DND-41 (cell line): ENCODE measurements around the gene ELAC2.

Experiments
- ATAC-seq: fragments of 200-7000 bp; cut with Tn5 transposase; 3 replicates; pipeline ENCODE4 v1.9.1; 2021; ENCODE audit warnings: low read depth; ENCODE audit not compliant: insufficient read depth
- DNase-seq: peaks from one replicate; pipeline ENCODE4 v3.0.0-alpha.2; 2020
- H2AFZ ChIP-seq: 2 replicates; pipeline ENCODE4 v1.6.0; 2012; ENCODE audit warnings: low read depth, low read length
- H3K27ac ChIP-seq: 2 replicates; pipeline ENCODE4 v1.5.1; 2012; ENCODE audit warnings: low read length, inconsistent platforms
- H3K27me3 ChIP-seq: fragments of 200-600 bp; sonication (generic); 2 replicates; pipeline ENCODE4 v1.6.0; 2012; ENCODE audit warnings: low read length, mild to moderate bottlenecking, inconsistent platforms; ENCODE audit not compliant: insufficient read depth, poor library complexity
- H3K36me3 ChIP-seq: 2 replicates; pipeline ENCODE4 v1.5.1; 2012; ENCODE audit warnings: low read length, inconsistent platforms; ENCODE audit not compliant: insufficient read depth
- H3K4me1 ChIP-seq: 2 replicates; pipeline ENCODE4 v1.5.1; 2012; ENCODE audit warnings: mild to moderate bottlenecking, low read length; ENCODE audit not compliant: insufficient read depth
- H3K4me2 ChIP-seq: 2 replicates; pipeline ENCODE4 v1.6.0; 2012; ENCODE audit warnings: mild to moderate bottlenecking, moderate library complexity, low read length, inconsistent platforms; ENCODE audit not compliant: insufficient read depth
- H3K4me3 ChIP-seq, 2 experiments: fragments of 200-600 bp in 1 of 2; shearing (Covaris generic) in 1 of 2; 2 replicates each; pipeline ENCODE4 v1.5.1; 2012 to 2016; ENCODE audit warnings: inconsistent platforms in 2 of 2, low read length in 2 of 2, mild to moderate bottlenecking in 2 of 2, low read depth in 1 of 2, moderate library complexity in 1 of 2
- H3K79me2 ChIP-seq: 2 replicates; pipeline ENCODE4 v1.6.0; 2012; ENCODE audit warnings: low read length, inconsistent platforms; ENCODE audit not compliant: insufficient read depth
- H3K9ac ChIP-seq: 2 replicates; pipeline ENCODE4 v1.6.0; 2012; ENCODE audit warnings: low read depth, mild to moderate bottlenecking, inconsistent platforms, low read length, moderate library complexity
- H3K9me3 ChIP-seq: 2 replicates; pipeline ENCODE4 v1.5.1; 2012; ENCODE audit warnings: low read length, moderate library complexity, mild to moderate bottlenecking, inconsistent platforms; ENCODE audit not compliant: insufficient read depth, severe bottlenecking
- H4K20me1 ChIP-seq: 2 replicates; pipeline ENCODE4 v1.6.0; 2012; ENCODE audit warnings: low read length; ENCODE audit not compliant: insufficient read depth
- EZH2 ChIP-seq: IDR thresholded peaks from 3 replicates; pipeline ENCODE4 v1.6.1; 2012; ENCODE audit warnings: borderline replicate concordance, low read depth, mild to moderate bottlenecking, moderate library complexity, low read length, inconsistent platforms; ENCODE audit not compliant: severe bottlenecking
- TF ChIP-seq, protein P1 (sequence below): IDR thresholded peaks from 2 replicates; pipeline ENCODE4 v1.5.1; 2012; ENCODE audit warnings: borderline replicate concordance, low read length, moderate library complexity, mild to moderate bottlenecking; ENCODE audit not compliant: poor library complexity, severe bottlenecking; ENCODE audit errors: extremely low read depth

The ELAC2 gene

DNA sequence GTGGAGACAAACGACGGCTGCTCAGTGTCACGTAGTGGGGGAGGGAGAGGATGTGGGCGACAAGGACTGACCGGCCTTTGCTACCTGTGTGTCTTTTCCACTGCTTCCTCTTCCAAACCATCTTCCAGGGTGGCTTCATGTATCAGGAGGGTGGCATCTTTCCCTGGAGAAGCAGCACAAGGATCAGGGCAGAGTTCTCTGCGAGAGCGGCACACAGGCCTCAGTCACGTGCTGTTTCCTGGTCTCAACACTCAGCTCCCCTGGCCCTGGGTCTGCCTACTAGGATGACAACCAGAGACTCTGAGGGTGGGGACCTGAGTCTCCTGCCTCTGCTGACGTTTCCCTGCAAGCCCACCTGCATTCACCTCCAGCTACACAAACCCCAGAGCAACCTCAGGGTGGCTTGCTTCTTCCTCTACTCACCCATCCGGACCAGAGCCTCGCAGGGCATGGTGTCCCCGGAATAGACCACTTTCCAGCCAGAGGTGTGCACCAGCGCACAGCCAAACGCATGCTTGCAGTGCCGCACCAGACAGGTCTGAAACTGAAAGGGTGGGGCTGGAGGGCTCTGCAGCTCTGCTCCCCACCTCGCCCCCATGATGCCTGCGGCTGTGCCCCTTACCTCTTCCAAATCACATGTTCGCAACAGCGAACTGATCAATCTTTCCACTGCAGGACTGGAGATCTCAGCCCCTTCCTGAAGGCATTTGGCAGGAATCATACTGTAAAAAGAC, 23.3 kb downstream of the ELAC2 start:
- Histone ChIP-seq H3K4me3 (no peak overlapping the region), H2AFZ (no peak overlapping the region), H3K9ac (no peak overlapping the region), H3K4me1 (no peaks in the 10 kb centered on the region), H3K36me3 (peaks cover 94% of the 10 kb centered on the region), H3K9me3 (no peaks in the 10 kb centered on the region), H3K27me3 (no peaks in the 10 kb centered on the region), H4K20me1 (peaks cover 9% of the 10 kb centered on the region), H3K27ac (no peak overlapping the region), H3K4me2 (no peak overlapping the region), H3K79me2 (no peaks in the 10 kb centered on the region)
- no peak for DNase-seq
- no peak for TF ChIP-seq EZH2
- TF ChIP-seq, protein P1, sequence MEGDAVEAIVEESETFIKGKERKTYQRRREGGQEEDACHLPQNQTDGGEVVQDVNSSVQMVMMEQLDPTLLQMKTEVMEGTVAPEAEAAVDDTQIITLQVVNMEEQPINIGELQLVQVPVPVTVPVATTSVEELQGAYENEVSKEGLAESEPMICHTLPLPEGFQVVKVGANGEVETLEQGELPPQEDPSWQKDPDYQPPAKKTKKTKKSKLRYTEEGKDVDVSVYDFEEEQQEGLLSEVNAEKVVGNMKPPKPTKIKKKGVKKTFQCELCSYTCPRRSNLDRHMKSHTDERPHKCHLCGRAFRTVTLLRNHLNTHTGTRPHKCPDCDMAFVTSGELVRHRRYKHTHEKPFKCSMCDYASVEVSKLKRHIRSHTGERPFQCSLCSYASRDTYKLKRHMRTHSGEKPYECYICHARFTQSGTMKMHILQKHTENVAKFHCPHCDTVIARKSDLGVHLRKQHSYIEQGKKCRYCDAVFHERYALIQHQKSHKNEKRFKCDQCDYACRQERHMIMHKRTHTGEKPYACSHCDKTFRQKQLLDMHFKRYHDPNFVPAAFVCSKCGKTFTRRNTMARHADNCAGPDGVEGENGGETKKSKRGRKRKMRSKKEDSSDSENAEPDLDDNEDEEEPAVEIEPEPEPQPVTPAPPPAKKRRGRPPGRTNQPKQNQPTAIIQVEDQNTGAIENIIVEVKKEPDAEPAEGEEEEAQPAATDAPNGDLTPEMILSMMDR = no peak
- no peak for ATAC-seq

DNA sequence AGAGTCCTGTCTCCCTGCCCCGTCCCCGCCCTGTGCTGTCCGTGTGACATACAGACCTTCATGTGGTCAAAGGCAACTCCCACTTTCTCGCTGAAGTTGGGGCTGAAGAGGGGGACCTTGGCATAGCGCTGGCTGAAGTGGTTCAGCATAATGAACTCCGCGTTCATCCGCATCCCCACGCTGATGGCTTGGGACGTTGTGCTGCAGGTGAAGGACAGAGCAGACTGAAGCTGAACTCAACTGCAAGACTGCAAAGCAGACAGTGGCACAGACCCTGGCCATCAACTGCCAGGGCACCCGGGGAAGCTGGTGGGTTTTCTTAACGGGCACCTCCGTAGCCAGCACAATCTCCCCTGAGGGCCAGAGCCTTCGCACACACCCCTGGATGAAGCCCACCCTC, 24.2 kb downstream of the ELAC2 start:
- Histone ChIP-seq H3K9ac (no peak overlapping the region), H3K27me3 (no peaks in the 10 kb centered on the region), H4K20me1 (peaks cover 9% of the 10 kb centered on the region), H3K36me3 (peaks cover 85% of the 10 kb centered on the region), H3K79me2 (no peaks in the 10 kb centered on the region), H3K4me2 (no peak overlapping the region), H3K4me3 (no peak overlapping the region), H3K4me1 (no peaks in the 10 kb centered on the region), H3K9me3 (no peaks in the 10 kb centered on the region), H2AFZ (no peak overlapping the region), H3K27ac (no peak overlapping the region)
- DNase-seq (no peak), ATAC-seq (no peak)
- TF ChIP-seq EZH2 = no peak
- TF ChIP-seq, protein P1 = no peak

DNA sequence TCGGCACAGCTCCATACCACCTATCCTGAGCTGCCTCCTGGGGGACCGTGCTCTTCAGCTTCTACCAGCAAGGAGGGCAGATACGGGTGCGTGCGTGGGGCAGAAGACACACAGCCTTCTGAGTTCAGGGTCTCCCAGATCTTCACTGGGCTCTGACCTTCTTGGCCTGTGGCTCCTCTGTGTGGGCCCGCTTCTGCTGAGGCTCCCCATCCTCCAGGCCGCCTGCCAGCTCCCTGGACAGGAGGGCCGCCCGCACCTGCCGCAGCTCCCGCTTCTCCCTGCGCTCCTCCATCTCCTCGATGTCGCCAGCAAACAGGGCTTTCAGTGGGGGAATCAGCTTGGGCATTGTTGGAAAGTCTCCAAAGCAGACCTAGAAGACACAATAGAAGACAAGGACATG, 25.2 kb downstream of the ELAC2 start:
- Histone ChIP-seq H3K4me2 (no peak overlapping the region), H3K9ac (no peak overlapping the region), H3K9me3 (no peaks in the 10 kb centered on the region), H3K79me2 (no peaks in the 10 kb centered on the region), H3K36me3 (peaks cover 75% of the 10 kb centered on the region), H3K4me3 (no peak overlapping the region), H2AFZ (no peak overlapping the region), H3K27ac (no peak overlapping the region), H3K4me1 (no peaks in the 10 kb centered on the region), H4K20me1 (peaks cover 9% of the 10 kb centered on the region), H3K27me3 (no peaks in the 10 kb centered on the region)
- ATAC-seq = no peak
- DNase-seq = no peak
- TF ChIP-seq, protein P1 = no peak
- no peak for TF ChIP-seq EZH2

GRCh38 chr17:12990926-12991325, 26.9 kb downstream of the ELAC2 start:
- Histone ChIP-seq H3K79me2 (no peaks in the 10 kb centered on the region), H3K4me3 (no peak overlapping the region)
- TF ChIP-seq EZH2 = no peak
- TF ChIP-seq, protein P1 = no peak

More at GRCh38 chr17:12990926-12991325, 26.9 kb downstream of the ELAC2 start:
- ATAC-seq (no peak), DNase-seq (no peak)
- Histone ChIP-seq H3K9me3 (no peaks in the 10 kb centered on the region), H3K27me3 (no peaks in the 10 kb centered on the region), H2AFZ (no peak overlapping the region), H3K4me2 (no peak overlapping the region), H3K9ac (no peak overlapping the region), H3K27ac (no peak overlapping the region), H3K4me1 (no peaks in the 10 kb centered on the region), H3K36me3 (peaks cover 58% of the 10 kb centered on the region), H4K20me1 (peaks cover 9% of the 10 kb centered on the region)
